AG10803 (cell line): ENCODE measurements around the gene PPP1R18.

Source experiments
- DNase-seq: peaks from one replicate; pipeline ENCODE4 v3.0.0; 2010; ENCODE audit warnings: low read depth
- H3K4me3 ChIP-seq: 2 replicates; pipeline ENCODE4 v1.5.1; 2011; ENCODE audit warnings: mild to moderate bottlenecking, low read length, control low read depth
- CTCF ChIP-seq: conservative IDR thresholded peaks from 2 replicates; pipeline ENCODE4 v1.5.1; 2011; ENCODE audit warnings: mild to moderate bottlenecking, low read length, control low read depth, inconsistent platforms

Gene PPP1R18

GRCh38 chr6:30683980-30684338 lies 2.5 kb downstream of the PPP1R18 start:
- peak overlapping the region; percentile 93 for H3K4me3 ChIP-seq
- no peak for DNase-seq
- TF ChIP-seq CTCF, result no peak

GRCh38 chr6:30683183-30683979 lies 3.1 kb downstream of the PPP1R18 start:
- DNase-seq, result no peak
- TF ChIP-seq CTCF, result no peak
- H3K4me3 ChIP-seq, result peak overlapping the region; percentile 93

GRCh38 chr6:30682143-30683117 lies 4.0 kb downstream of the PPP1R18 start:
- DNase-seq, result peak; percentile 87

GRCh38 chr6:30681766-30682142 lies 4.7 kb downstream of the PPP1R18 start:
- H3K4me3 ChIP-seq, result peak overlapping the region; percentile 93
- no peak for DNase-seq
- TF ChIP-seq CTCF, result no peak

More at GRCh38 chr6:30682143-30683117, 4.0 kb downstream of the PPP1R18 start:
- TF ChIP-seq CTCF, result no peak
- peak overlapping the region; percentile 93 for H3K4me3 ChIP-seq

- no peak for DNase-seq
- TF ChIP-seq CTCF, result no peak
- peak overlapping the region; percentile 42 for H3K4me3 ChIP-seq
Observed at GRCh38 chr6:30679765-30680535, 6.5 kb downstream of the PPP1R18 start.

GRCh38 chr6:30678964-30679726 lies 7.3 kb downstream of the PPP1R18 start:
- peak; percentile 89 for TF ChIP-seq CTCF
- H3K4me3 ChIP-seq, result peak overlapping the region; percentile 42
- DNase-seq, result peak; percentile 76
